ENCODE data around the gene SUN2.

- TF ChIP-seq, protein P1, sequence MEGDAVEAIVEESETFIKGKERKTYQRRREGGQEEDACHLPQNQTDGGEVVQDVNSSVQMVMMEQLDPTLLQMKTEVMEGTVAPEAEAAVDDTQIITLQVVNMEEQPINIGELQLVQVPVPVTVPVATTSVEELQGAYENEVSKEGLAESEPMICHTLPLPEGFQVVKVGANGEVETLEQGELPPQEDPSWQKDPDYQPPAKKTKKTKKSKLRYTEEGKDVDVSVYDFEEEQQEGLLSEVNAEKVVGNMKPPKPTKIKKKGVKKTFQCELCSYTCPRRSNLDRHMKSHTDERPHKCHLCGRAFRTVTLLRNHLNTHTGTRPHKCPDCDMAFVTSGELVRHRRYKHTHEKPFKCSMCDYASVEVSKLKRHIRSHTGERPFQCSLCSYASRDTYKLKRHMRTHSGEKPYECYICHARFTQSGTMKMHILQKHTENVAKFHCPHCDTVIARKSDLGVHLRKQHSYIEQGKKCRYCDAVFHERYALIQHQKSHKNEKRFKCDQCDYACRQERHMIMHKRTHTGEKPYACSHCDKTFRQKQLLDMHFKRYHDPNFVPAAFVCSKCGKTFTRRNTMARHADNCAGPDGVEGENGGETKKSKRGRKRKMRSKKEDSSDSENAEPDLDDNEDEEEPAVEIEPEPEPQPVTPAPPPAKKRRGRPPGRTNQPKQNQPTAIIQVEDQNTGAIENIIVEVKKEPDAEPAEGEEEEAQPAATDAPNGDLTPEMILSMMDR (IDR thresholded peaks at IDR 0.05) = no peak
- TF ChIP-seq POLR2AphosphoS5 (IDR thresholded peaks at IDR 0.05) = no peak
- no peak for TF ChIP-seq POLR2A (IDR thresholded peaks at IDR 0.05)
Observed at GRCh38 chr22:38716271-38716670, 39.5 kb downstream of the SUN2 start.
